Stimulated activated effector memory CD8-positive, alpha-beta T cell treated with anti-CD3 and anti-CD28 coated beads, Interleukin-12 subunit alpha, Interleukin-12 subunit beta, amount 100 ng/mL, for 72 hours (primary cell): Measurements from ENCODE around the gene MAZ.
"Not testable (repeated sequence)": the region's sequence is repeated elsewhere in the genome, so short reads cannot be mapped to it uniquely, and the experiment has no call there.

ENCODE experiments used
- ATAC-seq: fragments of 150-1000 bp; cut with Tn5 transposase; 2 replicates; pipeline ENCODE4 v1.10.0; 2021
- DNase-seq, 2 donors: peaks; one replicate each; pipeline ENCODE4 v3.0.0; 2021 to 2022; ENCODE audit warnings: low spot score in 2 of 2
- H3K27ac Mint-ChIP-seq: one replicate; pipeline ENCODE4 v1.8.0; 2022; ENCODE audit warnings: mild to moderate bottlenecking, mixed read lengths
- H3K36me3 Mint-ChIP-seq: one replicate; pipeline ENCODE4 v1.8.0; 2022; ENCODE audit warnings: mild to moderate bottlenecking, mixed read lengths
- H3K4me1 Mint-ChIP-seq: one replicate; pipeline ENCODE4 v1.8.0; 2022; ENCODE audit warnings: mixed read lengths
- H3K4me3 Mint-ChIP-seq: one replicate; pipeline ENCODE4 v1.8.0; 2022; ENCODE audit warnings: mild to moderate bottlenecking, mixed read lengths
- H3K9me3 Mint-ChIP-seq: one replicate; pipeline ENCODE4 v1.8.0; 2022; ENCODE audit warnings: mixed read lengths

MAZ gene

DNA sequence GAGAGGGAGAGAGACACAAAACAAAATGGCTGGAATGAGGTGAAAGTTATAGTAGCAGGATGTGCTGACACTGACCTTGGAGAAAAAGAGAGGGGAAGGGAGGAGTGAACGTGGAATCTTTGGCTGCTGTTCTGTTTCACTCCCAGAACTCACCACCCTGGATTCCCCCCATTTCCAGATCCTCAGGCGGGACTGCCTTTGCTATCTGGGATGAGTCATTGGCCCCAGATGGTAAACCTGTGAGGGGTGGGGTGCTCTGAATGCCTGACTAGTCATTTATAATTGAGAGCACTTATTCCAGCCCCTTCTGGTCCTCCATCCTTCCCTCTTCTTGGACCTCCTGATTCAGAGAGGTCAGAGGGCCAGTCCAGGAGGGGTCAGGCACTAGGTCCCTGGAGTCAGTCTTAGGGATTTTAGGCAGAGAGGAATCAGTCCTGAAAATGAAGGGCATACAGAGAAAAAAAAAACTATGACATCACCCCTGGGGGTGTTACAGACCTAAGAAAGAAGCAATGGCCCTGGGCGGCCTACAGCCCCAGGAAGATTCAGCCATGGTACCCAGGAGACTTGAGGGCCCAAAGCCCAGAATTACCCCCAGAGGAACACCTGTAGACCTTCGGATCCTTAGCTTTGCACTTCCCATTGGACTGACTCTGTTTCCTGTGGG is 30.5 kb upstream of the MAZ start:
- Mint-ChIP-seq H3K4me3 (no peak overlapping the region), H3K27ac (no peak overlapping the region), H3K9me3 (no peaks in the 10 kb centered on the region), H3K4me1 (peaks cover 12% of the 10 kb centered on the region), H3K36me3 (no peaks in the 10 kb centered on the region)
- DNase-seq: no peak
- ATAC-seq: no peak

DNA sequence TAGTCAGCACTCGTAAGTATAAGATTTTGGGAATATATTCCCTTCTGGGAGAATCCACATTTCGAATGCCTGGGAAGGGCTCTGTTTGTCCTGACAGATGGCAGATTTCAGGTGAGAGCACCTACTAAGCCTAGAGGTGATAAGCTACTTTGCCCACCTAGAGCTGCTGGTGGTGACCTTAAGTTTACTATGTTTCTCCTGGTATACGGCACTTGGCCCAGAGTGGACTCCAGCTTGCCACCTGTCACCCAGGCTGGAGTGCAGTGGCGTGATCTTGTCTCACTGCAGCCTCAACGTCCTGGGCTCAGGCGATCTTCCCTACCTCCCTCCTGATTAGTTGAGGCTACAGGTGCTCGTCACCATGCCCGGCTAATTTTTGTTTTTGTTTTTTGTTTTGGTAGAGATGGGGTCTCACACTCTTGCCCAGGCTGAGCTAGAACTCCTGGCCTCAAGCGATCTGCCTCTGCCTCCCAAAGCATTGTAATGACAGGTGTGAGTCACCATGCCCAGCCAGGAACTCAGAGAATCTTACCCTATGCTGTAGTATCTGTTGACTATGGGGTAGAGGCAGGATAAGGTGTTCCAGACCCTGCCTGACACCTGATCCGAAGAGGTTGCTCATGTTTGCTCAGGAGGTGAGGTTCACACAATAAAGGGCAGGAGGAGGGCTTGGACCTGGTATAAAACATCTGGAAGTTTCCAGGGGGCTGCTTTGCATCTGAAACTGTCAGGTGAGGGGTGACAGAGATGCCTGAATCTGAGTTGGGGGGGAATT is 28.6 kb upstream of the MAZ start, which contains the start of gene ZG16:
Gene ZG16, plus strand, starts transcription at position 681 of the 775 bp plus-strand sequence. CDS start 1,011 bp downstream, outside the sequence.
- Mint-ChIP-seq H3K9me3 (no peaks in the 10 kb centered on the region), H3K4me3 (no peak within 1 kb of the TSS), H3K4me1 (peaks cover 12% of the 10 kb centered on the region), H3K27ac (peak within 1 kb of the TSS; percentile 64), H3K36me3 (no peaks in the 10 kb centered on the region)
- no peak for DNase-seq
- ATAC-seq: no peak

DNA sequence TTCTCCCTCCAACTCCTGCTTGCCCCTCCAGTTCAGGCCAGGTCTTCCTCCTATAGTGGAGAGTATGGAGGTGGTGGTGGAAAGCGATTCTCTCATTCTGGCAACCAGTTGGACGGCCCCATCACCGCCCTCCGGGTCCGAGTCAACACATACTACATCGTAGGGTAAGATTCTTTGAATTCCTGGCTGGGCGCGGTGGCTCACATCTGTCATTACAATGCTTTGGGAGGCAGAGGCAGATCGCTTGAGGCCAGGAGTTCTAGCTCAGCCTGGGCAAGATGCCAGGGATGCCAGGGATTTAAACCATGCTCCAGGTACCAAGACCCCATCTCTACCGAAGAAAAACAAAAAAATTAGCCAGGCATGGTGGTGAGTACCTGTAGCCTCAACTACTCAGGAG is 26.9 kb upstream of the MAZ start:
- ATAC-seq (no peak), DNase-seq (no peak)
- H3K36me3 Mint-ChIP-seq: peaks cover 5% of the 10 kb centered on the region
- H3K27ac Mint-ChIP-seq: no peak overlapping the region
- no peak overlapping the region for H3K4me3 Mint-ChIP-seq
- H3K4me1 Mint-ChIP-seq: peaks cover 14% of the 10 kb centered on the region
- H3K9me3 Mint-ChIP-seq: no peaks in the 10 kb centered on the region

DNA sequence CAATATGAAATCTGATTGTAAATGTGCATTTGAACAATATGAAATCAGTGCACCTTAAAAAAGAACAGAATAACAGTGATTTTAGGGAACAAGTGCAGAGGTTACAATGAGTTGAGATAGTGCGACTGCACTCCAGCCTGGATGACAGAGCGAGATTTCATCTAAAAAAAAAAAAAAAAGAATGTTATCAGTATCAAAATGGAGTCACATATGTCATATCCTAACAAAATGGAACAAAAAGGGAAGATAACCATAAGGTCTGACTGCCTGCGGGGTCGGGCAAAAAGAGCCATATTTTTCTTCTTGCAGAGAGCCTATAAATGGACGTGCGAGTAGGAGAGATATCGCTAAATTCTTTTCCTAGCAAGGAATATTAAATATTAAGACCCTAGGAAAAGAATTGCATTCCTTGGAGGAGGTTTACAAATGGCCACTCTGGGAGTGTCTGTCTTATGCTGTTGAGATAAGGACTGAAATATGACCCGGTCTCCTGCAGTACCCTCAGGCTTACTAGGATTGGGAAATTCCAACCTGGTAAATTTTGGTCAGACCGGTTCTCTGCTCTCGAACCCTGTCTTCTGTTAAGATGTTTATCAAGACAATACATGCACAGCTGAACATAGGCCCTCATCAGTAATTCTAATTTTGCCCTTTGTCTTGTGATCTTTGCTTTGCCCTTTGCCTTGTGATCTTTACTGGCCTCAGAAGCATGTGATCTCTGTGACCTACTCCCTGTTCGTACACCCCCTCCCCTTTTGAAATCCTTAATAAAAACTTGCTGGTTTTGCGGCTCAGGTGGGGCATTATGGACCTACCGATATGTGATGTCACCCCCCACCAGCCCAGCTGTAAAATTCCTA is 23.0 kb upstream of the MAZ start:
- not testable (repeated sequence) for DNase-seq, ATAC-seq, H3K4me3 Mint-ChIP-seq, H3K9me3 Mint-ChIP-seq, H3K36me3 Mint-ChIP-seq, H3K27ac Mint-ChIP-seq
- H3K4me1 Mint-ChIP-seq: peaks cover 17% of the 10 kb centered on the region

DNA sequence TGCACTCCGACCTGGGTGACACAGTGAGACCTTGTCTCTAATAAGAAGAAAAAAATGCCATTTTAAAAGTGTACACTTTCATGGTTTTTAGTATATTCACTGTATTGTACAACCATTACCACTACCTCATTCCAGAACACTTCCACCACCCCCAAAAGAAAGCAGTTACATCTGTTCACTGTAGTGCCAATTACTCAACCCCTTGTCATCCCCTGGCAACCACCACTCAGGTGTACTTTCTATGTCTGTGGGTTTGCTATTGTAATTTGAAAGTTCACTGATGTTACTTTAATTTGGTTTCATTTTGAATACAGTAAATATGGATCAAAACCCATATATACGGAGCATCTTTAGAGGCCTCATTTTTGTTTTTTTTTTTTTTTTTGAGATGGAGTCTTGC is 22.2 kb upstream of the MAZ start:
- H3K4me3 Mint-ChIP-seq: no peak overlapping the region
- peaks cover 17% of the 10 kb centered on the region for H3K4me1 Mint-ChIP-seq
- H3K27ac Mint-ChIP-seq: no peak overlapping the region
- ATAC-seq (peak; percentile 88), DNase-seq (no peak)
- H3K36me3 Mint-ChIP-seq: peaks cover 5% of the 10 kb centered on the region
- no peaks in the 10 kb centered on the region for H3K9me3 Mint-ChIP-seq

DNA sequence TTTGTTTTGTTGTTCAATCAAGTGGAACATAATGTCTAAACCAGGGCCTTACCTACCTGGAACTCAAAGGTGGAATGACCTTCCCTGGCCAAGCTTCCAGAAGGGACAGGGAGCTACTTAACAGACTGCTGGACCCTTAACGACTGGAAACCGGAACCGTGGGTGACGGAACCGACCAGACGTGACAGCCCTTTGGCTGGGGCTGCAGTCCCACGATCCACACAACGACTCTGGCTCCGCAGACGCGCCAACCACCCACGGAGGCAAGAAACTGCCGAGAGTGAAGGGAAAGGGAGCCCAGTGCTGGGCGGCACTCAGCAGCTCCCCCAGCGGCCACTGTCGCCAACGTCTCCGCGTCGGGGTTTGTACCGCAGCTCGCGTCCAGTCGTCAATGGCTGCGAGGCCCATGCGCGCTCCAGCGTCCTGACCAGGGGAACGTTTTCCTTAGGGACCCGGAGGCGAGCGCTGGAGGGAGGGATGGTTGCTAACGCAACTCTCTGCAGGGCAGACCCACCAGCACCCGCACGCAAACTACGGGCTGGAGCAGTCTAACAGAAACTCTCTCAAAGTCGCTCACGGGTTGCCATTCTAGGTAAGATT is 21.3 kb upstream of the MAZ start:
- ATAC-seq (peak; percentile 87), DNase-seq (peak; percentile 64 to 85)
- peak overlapping the region; percentile 65 for H3K4me3 Mint-ChIP-seq
- peaks cover 21% of the 10 kb centered on the region for H3K4me1 Mint-ChIP-seq
- no peaks in the 10 kb centered on the region for H3K9me3 Mint-ChIP-seq
- H3K27ac Mint-ChIP-seq: peak overlapping the region; percentile 48
- peaks cover 9% of the 10 kb centered on the region for H3K36me3 Mint-ChIP-seq

DNA sequence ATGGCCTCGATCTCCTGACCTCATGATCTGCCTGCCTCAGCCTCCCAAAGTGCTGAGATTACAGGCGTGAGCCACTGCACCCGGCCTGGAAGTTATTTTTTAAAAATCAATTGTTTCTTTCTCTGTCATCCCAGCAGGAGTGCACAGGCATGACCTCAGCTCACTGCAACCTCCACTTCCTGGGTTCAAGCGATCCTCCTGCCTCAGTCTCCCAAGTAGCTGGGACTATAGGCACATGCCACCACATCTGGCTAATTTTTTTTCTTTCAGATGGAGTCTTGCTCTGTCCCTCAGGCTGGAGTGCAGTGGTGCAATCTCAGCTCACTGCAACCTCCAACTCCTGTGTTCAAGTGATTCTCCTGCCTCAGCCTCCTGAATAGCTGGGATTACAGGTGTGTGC is 19.2 kb upstream of the MAZ start:
- peaks cover 37% of the 10 kb centered on the region for H3K4me1 Mint-ChIP-seq

DNA sequence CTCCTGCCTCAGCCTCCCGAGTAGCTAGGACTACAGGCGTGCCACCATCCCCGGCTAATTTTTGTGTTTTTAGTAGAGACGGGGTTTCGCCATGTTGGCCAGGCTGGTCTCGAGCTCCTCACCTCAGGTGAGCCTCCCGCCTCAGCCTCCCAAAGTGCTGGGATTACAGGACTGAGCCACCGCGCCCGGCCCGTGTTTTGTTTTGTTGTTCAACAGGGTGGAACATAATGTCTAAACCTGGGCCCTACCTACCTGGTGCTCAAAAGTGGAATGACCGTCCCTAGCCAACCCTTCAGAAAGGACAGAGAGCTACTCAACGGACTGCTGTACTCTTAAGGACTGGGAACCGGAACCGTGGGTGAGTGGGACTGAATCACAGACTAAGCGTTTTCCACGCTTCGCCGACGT is 16.6 kb upstream of the MAZ start:
- Mint-ChIP-seq H3K9me3 (no peaks in the 10 kb centered on the region), H3K4me3 (peak overlapping the region; percentile 92), H3K36me3 (peaks cover 35% of the 10 kb centered on the region), H3K27ac (peak overlapping the region; percentile 91), H3K4me1 (peaks cover 45% of the 10 kb centered on the region)
- ATAC-seq (no peak), DNase-seq (no peak)

More for the DNA sequence above, 19.2 kb upstream of the MAZ start:
- not testable (repeated sequence) for ATAC-seq, H3K27ac Mint-ChIP-seq, H3K9me3 Mint-ChIP-seq, H3K4me3 Mint-ChIP-seq, DNase-seq
- H3K36me3 Mint-ChIP-seq: peaks cover 27% of the 10 kb centered on the region

DNA sequence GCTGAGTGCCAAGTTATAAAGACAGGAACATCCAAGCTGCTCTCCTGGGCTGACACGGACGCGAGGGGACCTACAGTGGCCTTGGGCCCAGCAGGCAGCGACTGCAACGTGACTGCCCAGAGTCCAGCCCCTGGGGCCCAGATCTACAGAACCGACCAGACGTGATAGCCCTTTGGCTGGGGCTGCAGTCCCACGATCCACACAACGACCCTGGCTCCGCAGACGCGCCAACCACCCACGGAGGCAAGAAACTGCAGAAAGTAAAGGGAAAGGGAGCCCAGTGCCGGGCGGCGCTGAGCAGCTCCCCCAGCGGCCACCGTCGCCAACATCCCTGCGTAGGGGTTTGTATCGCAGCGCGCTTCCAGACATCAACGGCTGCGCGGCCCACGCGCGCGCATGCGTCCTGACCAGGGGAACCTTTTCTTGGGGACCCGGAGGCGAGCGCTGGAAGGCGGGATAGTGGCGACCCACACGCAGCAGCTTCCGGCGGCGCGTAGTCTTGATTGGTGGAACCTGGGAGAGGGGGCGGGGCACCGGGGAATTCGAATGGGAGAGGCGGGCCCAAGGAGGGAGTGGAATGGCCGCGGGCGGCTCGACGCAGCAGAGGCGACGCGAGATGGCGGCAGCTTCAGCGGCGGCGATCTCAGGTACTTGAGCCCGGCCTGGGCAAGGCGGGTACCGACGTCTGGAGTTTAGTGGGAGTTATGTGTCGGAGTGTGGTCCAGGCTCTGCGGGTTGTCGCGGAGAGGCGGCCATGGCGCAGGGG is 16.0 kb upstream of the MAZ start, which contains the start of gene KIF22:
Gene KIF22, plus strand, starts transcription at position 569 of the 766 bp plus-strand sequence. Its CDS starts 9 bp downstream, at position 578.
- DNase-seq: peak; percentile 99 to 100
- Mint-ChIP-seq H3K9me3 (no peaks in the 10 kb centered on the region), H3K27ac (peak within 1 kb of the TSS; percentile 91), H3K36me3 (peaks cover 41% of the 10 kb centered on the region), H3K4me1 (peaks cover 40% of the 10 kb centered on the region), H3K4me3 (peak within 1 kb of the TSS; percentile 92)
- peak; percentile 96 for ATAC-seq

DNA sequence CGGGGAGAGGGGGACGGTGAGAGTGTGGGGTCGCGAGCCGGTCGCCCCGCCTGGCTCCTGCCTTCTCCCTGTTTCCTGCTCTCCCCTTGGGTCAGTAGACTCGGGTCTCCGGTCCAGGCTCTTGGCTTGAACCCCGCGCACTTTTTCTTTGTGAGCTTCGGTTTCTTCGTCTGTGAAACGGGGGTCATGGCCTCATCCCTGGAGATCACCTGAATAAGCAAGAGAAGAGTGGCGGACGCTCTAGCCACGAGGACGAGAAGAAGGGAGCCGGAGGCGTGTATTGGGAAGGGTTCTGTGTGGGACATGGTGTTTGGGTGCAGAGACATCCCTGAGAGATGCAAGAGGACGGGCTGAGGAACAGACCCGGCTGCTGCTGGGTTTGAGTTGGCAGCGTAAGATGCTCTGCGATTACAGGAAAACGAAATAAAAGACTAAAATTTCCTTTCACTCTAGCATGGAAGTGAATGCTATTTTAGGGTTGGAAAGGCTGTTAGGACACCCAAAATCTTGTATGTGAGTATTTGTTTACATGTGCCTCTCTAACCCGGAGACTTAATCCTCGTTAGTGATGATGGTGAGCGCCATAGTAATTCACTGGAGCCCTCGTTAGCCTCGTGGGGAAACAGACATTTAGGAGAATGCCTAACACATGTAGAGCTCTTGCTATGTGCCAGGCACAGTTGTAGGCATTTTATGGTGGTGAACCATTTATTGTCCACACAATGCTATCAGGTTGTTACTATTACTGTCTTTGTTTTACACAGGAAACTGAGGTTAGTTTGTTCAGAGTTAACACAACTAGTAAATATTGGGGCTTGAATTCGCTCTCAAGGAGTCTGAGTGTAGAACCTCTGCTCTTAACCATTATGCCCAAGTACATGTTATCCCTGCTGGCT is 15.1 kb upstream of the MAZ start:
- H3K4me1 Mint-ChIP-seq: peaks cover 36% of the 10 kb centered on the region
- peak; percentile 1 for ATAC-seq
- peaks cover 49% of the 10 kb centered on the region for H3K36me3 Mint-ChIP-seq
- H3K4me3 Mint-ChIP-seq: peak overlapping the region; percentile 92
- peak overlapping the region; percentile 91 for H3K27ac Mint-ChIP-seq
- no peaks in the 10 kb centered on the region for H3K9me3 Mint-ChIP-seq
- DNase-seq: no peak

DNA sequence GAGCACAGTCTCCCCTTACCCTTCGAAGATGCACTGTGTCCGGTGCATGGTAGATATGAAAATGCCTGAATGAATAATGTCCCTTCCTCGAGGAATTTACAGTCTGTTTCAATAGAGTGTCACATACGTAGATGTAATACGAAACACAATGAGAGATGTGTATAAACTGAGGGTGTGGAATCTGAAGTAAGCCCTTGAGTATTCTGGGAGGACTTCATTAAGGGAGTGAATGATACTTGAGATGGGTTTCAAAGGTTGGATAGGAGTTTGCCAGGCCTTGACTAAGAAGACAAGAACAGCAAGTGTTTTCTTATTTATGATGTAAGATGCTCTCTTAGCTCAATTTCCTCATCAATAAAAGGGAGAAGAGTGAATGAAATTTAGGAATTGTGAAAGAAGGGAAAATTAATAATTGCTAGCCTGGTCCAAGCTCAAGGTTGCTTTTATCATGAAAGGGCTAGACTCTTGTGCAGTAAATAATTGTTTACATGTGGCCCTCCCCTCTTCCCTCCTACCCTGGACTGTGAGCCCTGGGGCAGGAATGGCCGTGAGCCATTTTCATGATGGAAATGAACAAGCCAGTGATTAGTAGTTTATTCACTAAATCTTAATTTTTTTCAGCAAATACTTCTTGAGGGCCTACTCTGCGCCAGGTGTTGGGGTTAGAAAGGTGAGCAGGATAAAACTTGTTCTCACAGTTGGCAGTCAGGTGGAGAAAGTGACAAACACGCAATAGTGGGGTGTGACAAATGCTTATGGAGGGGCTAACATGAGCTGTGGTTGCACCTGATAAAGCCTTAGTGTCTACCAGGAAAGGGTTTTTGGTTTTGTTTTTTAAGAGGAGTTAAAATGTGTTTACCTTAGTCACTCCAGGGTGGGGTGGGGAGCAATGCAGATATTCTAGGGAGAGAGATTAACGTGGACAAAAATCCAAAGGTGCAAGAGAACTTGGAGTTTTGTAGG is 14.2 kb upstream of the MAZ start:
- H3K4me3 Mint-ChIP-seq: peak overlapping the region; percentile 92
- no peak for ATAC-seq
- no peaks in the 10 kb centered on the region for H3K9me3 Mint-ChIP-seq
- no peak for DNase-seq
- H3K36me3 Mint-ChIP-seq: peaks cover 58% of the 10 kb centered on the region
- H3K27ac Mint-ChIP-seq: peak overlapping the region; percentile 91
- peaks cover 36% of the 10 kb centered on the region for H3K4me1 Mint-ChIP-seq

DNA sequence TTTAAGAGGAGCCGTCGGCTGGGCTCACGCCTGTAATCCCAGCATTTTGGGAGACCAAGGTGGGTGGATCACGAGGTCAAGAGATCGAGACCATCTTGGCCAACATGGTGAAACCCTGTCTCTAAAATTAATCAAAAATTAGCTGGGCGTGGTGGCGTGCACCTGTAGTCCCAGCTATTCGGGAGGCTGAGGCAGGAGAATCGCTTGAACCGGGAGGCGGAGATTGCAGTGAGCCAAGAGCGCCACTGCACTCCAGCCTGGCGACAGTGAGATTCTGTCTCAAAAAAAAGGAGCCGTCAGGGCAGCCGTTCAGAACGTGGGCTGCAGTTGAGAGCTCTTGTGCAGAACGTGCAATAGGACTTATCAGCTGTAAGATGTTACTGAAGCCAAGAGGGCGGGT is 13.2 kb upstream of the MAZ start:
- Mint-ChIP-seq H3K4me3 (peak overlapping the region; percentile 92), H3K36me3 (peaks cover 68% of the 10 kb centered on the region), H3K27ac (peak overlapping the region; percentile 91), H3K4me1 (peaks cover 36% of the 10 kb centered on the region)
- not testable (repeated sequence) for ATAC-seq, DNase-seq, H3K9me3 Mint-ChIP-seq
